Hepatocyte (in vitro differentiated cells): ENCODE data around the gene LBX1.

ENCODE experiments used
- CTCF ChIP-seq: fragments of 200-600 bp; sonication (generic); IDR thresholded peaks from 2 replicates; pipeline ENCODE4 v1.5.1; 2016; ENCODE audit warnings: antibody characterized with exemption, mild to moderate bottlenecking; ENCODE audit not compliant: poor library complexity
- EZH2 ChIP-seq: fragments of 200-600 bp; sonication (generic); IDR thresholded peaks from 2 replicates; pipeline ENCODE4 v1.6.1; 2016; ENCODE audit warnings: antibody characterized with exemption, mild to moderate bottlenecking, borderline replicate concordance
- EZH2phosphoT487 ChIP-seq: fragments of 200-600 bp; sonication (generic); IDR thresholded peaks from one replicate; pipeline ENCODE4 v1.6.1; 2018; ENCODE audit warnings: antibody characterized with exemption, mild to moderate bottlenecking, low read depth, moderate library complexity; ENCODE audit not compliant: unreplicated experiment, severe bottlenecking

GRCh38 chr10:101234333-101234732, 5.1 kb upstream of the LBX1 start:
- no peak for TF ChIP-seq CTCF
- peak; percentile 9 for TF ChIP-seq EZH2
- no peak for TF ChIP-seq EZH2phosphoT487
